ENCODE measurements around the gene LRRK1.

GRCh38 chr15:101055411-101055810, 136.3 kb downstream of the LRRK1 start:
- TF ChIP-seq POLR2A (IDR thresholded peaks at IDR 0.05) (no peak), EP300 (IDR thresholded peaks at IDR 0.05) (no peak)
- TF ChIP-seq, protein P1, sequence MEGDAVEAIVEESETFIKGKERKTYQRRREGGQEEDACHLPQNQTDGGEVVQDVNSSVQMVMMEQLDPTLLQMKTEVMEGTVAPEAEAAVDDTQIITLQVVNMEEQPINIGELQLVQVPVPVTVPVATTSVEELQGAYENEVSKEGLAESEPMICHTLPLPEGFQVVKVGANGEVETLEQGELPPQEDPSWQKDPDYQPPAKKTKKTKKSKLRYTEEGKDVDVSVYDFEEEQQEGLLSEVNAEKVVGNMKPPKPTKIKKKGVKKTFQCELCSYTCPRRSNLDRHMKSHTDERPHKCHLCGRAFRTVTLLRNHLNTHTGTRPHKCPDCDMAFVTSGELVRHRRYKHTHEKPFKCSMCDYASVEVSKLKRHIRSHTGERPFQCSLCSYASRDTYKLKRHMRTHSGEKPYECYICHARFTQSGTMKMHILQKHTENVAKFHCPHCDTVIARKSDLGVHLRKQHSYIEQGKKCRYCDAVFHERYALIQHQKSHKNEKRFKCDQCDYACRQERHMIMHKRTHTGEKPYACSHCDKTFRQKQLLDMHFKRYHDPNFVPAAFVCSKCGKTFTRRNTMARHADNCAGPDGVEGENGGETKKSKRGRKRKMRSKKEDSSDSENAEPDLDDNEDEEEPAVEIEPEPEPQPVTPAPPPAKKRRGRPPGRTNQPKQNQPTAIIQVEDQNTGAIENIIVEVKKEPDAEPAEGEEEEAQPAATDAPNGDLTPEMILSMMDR (IDR thresholded peaks at IDR 0.05) = no peak

Data from ovary (tissue), 3 donors.